A549 treated with RU486 at 1 μM for 4 hours (cell line): ENCODE data around the gene E2F8. TPM values are rescaled to one million over a fixed set of nuclear protein-coding genes. Genes with fewer than 3 reads are reported as not detected.

Source experiments
- total RNA-seq: library from RNA; stranded (reverse); fragments of 200-300 nt; extraction: Qiagen RNA extraction; gene quantifications from 5 replicates; pipeline ENCODE4 v1.2.3, GENCODE V29; 2022; ENCODE audit warnings: low read depth

E2F8 gene, protein sequence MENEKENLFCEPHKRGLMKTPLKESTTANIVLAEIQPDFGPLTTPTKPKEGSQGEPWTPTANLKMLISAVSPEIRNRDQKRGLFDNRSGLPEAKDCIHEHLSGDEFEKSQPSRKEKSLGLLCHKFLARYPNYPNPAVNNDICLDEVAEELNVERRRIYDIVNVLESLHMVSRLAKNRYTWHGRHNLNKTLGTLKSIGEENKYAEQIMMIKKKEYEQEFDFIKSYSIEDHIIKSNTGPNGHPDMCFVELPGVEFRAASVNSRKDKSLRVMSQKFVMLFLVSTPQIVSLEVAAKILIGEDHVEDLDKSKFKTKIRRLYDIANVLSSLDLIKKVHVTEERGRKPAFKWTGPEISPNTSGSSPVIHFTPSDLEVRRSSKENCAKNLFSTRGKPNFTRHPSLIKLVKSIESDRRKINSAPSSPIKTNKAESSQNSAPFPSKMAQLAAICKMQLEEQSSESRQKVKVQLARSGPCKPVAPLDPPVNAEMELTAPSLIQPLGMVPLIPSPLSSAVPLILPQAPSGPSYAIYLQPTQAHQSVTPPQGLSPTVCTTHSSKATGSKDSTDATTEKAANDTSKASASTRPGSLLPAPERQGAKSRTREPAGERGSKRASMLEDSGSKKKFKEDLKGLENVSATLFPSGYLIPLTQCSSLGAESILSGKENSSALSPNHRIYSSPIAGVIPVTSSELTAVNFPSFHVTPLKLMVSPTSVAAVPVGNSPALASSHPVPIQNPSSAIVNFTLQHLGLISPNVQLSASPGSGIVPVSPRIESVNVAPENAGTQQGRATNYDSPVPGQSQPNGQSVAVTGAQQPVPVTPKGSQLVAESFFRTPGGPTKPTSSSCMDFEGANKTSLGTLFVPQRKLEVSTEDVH
- total RNA-seq = 5.2 to 7.2 TPM (median 6.1 TPM) in 5 replicates

DNA sequence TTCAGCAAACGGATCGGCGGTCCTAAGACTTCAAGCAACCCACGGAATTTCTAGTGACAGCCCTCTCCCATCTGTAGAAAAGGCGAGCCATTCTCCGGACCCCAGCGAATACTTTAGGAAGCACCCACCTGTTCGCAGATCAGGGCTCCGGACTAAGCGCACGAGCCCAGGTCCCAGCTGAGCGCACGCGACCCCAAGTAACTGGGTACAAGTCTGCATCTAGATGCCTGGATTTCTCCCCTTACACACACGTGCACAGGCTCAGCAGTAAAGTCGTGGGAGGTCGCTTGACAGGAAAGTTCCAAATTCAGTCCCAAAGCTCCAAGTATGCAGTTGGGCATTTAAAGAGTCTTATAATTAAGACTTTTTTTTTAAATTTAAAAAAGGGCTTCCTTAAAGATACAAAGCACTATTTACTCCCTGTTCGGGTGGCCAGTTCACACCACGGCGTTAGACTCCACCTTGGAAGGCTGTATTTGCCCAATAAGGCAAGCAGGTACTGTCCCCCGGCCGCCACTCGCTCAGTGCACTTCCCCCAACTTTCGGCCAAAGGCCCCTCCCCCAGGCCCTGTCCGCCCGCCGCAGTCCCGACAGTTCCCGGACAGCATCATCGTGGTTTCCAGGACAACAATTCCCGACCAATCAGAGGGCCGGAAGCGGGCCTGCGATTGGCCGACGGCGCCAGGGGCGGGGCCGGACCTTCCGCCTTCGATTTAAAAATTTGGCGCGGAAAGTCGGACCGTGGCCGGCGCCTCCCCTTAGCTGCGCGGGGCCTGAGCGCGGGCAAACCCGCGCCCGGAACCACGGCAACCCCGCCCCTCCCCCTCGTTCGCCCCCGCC lies at the start of gene E2F8:
Gene E2F8, minus strand, starts transcription at position 526 of the 840 bp plus-strand sequence. CDS start 824 bp downstream, outside the sequence.

GRCh38 chr11:19201737-19202605 lies 38.8 kb downstream of the E2F8 start, which contains the start of gene CSRP3:
CSRP3 (minus strand) TSS chr11:19201983; CDS start chr11:19192448, 9,535 bp downstream.

Other genes starting within 250 kb of the E2F8 start
- not detected in 5 replicates for gene MRGPRX2, start 180.2 kb downstream of the E2F8 start, total RNA-seq
- 11.7 to 18.1 TPM (median 17.2 TPM) in 5 replicates for gene ZDHHC13, start 123.8 kb downstream of the E2F8 start, total RNA-seq
- gene CSRP3, start 39.0 kb downstream of the E2F8 start, total RNA-seq = not detected in 5 replicates